OCI-LY1 (cell line): ENCODE measurements around the gene B9D1.

Experiments
- H2AFZ ChIP-seq: fragments of 200-600 bp; sonication (generic), shearing (Covaris generic); 2 replicates; pipeline ENCODE4 v1.6.0; 2014; ENCODE audit warnings: antibody characterized with exemption, mild to moderate bottlenecking, low read length
- H3F3A ChIP-seq: fragments of 200-600 bp; sonication (generic), shearing (Covaris generic); 2 replicates; pipeline ENCODE4 v1.6.0; 2014; ENCODE audit warnings: mild to moderate bottlenecking, antibody characterized with exemption, low read length, moderate library complexity; ENCODE audit not compliant: insufficient read depth
- H3K27ac ChIP-seq: fragments of 200-600 bp; sonication (generic); 2 replicates; pipeline ENCODE4 v1.5.1; 2014; ENCODE audit warnings: low read length, mixed run types, mild to moderate bottlenecking, low read depth; ENCODE audit not compliant: poor library complexity, severe bottlenecking
- H3K27me3 ChIP-seq: fragments of 200-600 bp; sonication (generic); 2 replicates; pipeline ENCODE4 v1.6.0; 2014; ENCODE audit warnings: antibody characterized with exemption, mild to moderate bottlenecking, low read length, moderate library complexity; ENCODE audit not compliant: insufficient read depth
- H3K36me3 ChIP-seq: fragments of 200-600 bp; sonication (generic); 2 replicates; pipeline ENCODE4 v1.6.1; 2014; ENCODE audit warnings: mild to moderate bottlenecking, antibody characterized with exemption, low read length, moderate library complexity, mixed read lengths; ENCODE audit not compliant: insufficient read depth
- H3K4me1 ChIP-seq: fragments of 200-600 bp; sonication (generic); 2 replicates; pipeline ENCODE4 v1.5.1; 2014; ENCODE audit warnings: mild to moderate bottlenecking, low read length, moderate library complexity; ENCODE audit not compliant: insufficient read depth, severe bottlenecking
- H3K4me2 ChIP-seq: fragments of 200-600 bp; sonication (generic), shearing (Covaris generic); 2 replicates; pipeline ENCODE4 v1.6.1; 2014; ENCODE audit warnings: low read length
- H3K4me3 ChIP-seq: fragments of 200-600 bp; sonication (generic); 2 replicates; pipeline ENCODE4 v1.5.1; 2014; ENCODE audit warnings: low read length, low read depth, mild to moderate bottlenecking, mixed read lengths; ENCODE audit not compliant: poor library complexity, severe bottlenecking
- H3K79me2 ChIP-seq: fragments of 200-600 bp; shearing (Covaris generic); 2 replicates; pipeline ENCODE4 v1.6.1; 2016; ENCODE audit warnings: mixed run types, low read length, mixed read lengths; ENCODE audit not compliant: insufficient read depth
- H3K9ac ChIP-seq: fragments of 200-600 bp; sonication (generic), shearing (Covaris generic); 2 replicates; pipeline ENCODE4 v1.6.1; 2014; ENCODE audit warnings: mild to moderate bottlenecking, low read length, mixed read lengths
- H3K9me2 ChIP-seq: fragments of 200-600 bp; sonication (generic), shearing (Covaris generic); 2 replicates; pipeline ENCODE4 v1.6.1; 2014; ENCODE audit warnings: low read depth, mild to moderate bottlenecking, low read length, mixed read lengths
- H3K9me3 ChIP-seq: fragments of 200-600 bp; shearing (Covaris generic); 2 replicates; pipeline ENCODE4 v1.6.1; 2014; ENCODE audit warnings: low read length, mixed read lengths
- H4K20me1 ChIP-seq: fragments of 200-600 bp; sonication (generic), shearing (Covaris generic); 2 replicates; pipeline ENCODE4 v1.6.0; 2016; ENCODE audit warnings: mild to moderate bottlenecking, low read length; ENCODE audit not compliant: insufficient read depth
- CTCF ChIP-seq: fragments of 200-600 bp; sonication (generic), shearing (Covaris generic); IDR thresholded peaks from 2 replicates; pipeline ENCODE4 v1.5.1; 2017; ENCODE audit warnings: mild to moderate bottlenecking, antibody characterized with exemption, low read length, moderate library complexity, mixed read lengths
- EZH2 ChIP-seq: fragments of 200-600 bp; sonication (generic), shearing (Covaris generic); IDR thresholded peaks from 2 replicates; pipeline ENCODE4 v1.8.0; 2017; ENCODE audit warnings: borderline replicate concordance, mixed run types, mild to moderate bottlenecking, antibody characterized with exemption, low read length, moderate library complexity, mixed read lengths

Gene B9D1

GRCh38 chr17:19404264-19404663 is 41.7 kb upstream of the B9D1 start:
- no peaks in the 10 kb centered on the region for H3K9me2 ChIP-seq
- peaks cover 4% of the 10 kb centered on the region; the same call in 1 of the 2 replicates for H3K27me3 ChIP-seq
- no peak overlapping the region for H3K4me3 ChIP-seq
- no peaks in the 10 kb centered on the region for H3K79me2 ChIP-seq
- TF ChIP-seq CTCF (no peak), EZH2 (no peak)
- H3K9ac ChIP-seq, result no peak overlapping the region
- no peaks in the 10 kb centered on the region for H3K9me3 ChIP-seq
- H3K4me1 ChIP-seq, result no peaks in the 10 kb centered on the region
- no peaks in the 10 kb centered on the region for H3K36me3 ChIP-seq
- H4K20me1 ChIP-seq, result no peaks in the 10 kb centered on the region
- H3F3A ChIP-seq, result no peaks in the 10 kb centered on the region
- no peak overlapping the region for H3K27ac ChIP-seq
- no peak overlapping the region for H2AFZ ChIP-seq
- no peak overlapping the region for H3K4me2 ChIP-seq

- H2AFZ ChIP-seq, result no peak overlapping the region
- H3K9ac ChIP-seq, result no peak overlapping the region
- H3F3A ChIP-seq, result no peaks in the 10 kb centered on the region
- TF ChIP-seq CTCF, result no peak
- no peak for TF ChIP-seq EZH2
- peaks cover 3% of the 10 kb centered on the region; the same call in 1 of the 2 replicates for H3K27me3 ChIP-seq
- no peak overlapping the region for H3K27ac ChIP-seq
- no peak overlapping the region for H3K4me3 ChIP-seq
- H3K9me3 ChIP-seq, result no peaks in the 10 kb centered on the region
- no peaks in the 10 kb centered on the region for H3K36me3 ChIP-seq
- no peaks in the 10 kb centered on the region for H3K4me1 ChIP-seq
- no peak overlapping the region for H3K4me2 ChIP-seq
- no peaks in the 10 kb centered on the region for H3K79me2 ChIP-seq
- H4K20me1 ChIP-seq, result no peaks in the 10 kb centered on the region
- no peaks in the 10 kb centered on the region for H3K9me2 ChIP-seq
Measured at GRCh38 chr17:19403021-19403420, 40.5 kb upstream of the B9D1 start.

- Histone ChIP-seq H3K9me2 (no peaks in the 10 kb centered on the region), H3K9ac (no peak overlapping the region), H3K4me3 (no peak overlapping the region), H3K27me3 (no peaks in the 10 kb centered on the region), H3K27ac (no peak overlapping the region), H4K20me1 (no peaks in the 10 kb centered on the region), H3K36me3 (no peaks in the 10 kb centered on the region), H3K4me1 (no peaks in the 10 kb centered on the region), H3F3A (no peaks in the 10 kb centered on the region), H3K9me3 (no peaks in the 10 kb centered on the region), H3K4me2 (no peak overlapping the region), H2AFZ (no peak overlapping the region), H3K79me2 (no peaks in the 10 kb centered on the region)
- TF ChIP-seq EZH2 (no peak), CTCF (no peak)
Measured at GRCh38 chr17:19402171-19402570, 39.6 kb upstream of the B9D1 start.
